ENCODE measurements around the gene CERT1. TPM values are rescaled to one million over a fixed set of nuclear protein-coding genes. Genes with fewer than 3 reads are reported as not detected.

CERT1 gene
- total RNA-seq, 4 donors from 2014 or later = 23.3 to 32.3 (median 30.6) TPM

DNA sequence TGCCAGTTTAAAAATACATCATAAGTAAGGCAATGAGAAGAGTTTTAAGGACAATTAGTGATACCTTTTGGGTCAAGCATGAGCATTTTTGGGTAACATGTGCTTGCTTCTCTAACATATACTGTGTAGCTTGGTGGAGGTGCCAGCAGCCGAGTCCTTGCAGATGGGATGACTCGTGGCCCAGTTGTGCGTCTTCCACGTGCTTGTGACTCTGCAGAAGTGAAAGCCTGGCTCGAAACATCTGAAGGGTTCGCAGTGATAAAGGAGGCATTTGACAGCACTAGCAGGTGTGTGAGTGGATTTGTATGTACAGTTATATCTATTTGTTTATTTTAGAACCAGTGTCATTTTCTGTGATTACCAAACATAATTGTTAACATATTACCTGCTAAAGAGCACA, 156.2 kb downstream of the CERT1 start:
- DNase-seq (ENCODE audit: low spot score in 2 of 2) = no peak
- no peak overlapping the region for H3K4me3 ChIP-seq (ENCODE audit: low read depth, poor library complexity, severe bottlenecking)
- TF ChIP-seq CTCF (IDR thresholded peaks at IDR 0.05) (no peak), POLR2A (IDR thresholded peaks at IDR 0.05) (no peak)
- intact Hi-C loops (cut with DNase I; ENCODE audit: low total_unique reads) = no loop called here
- 93 to 95% methylated on average over 6 of the region's 6 CpGs for WGBS, 2 donors

- intact Hi-C loops (cut with DNase I; ENCODE audit: low total_unique reads) = no loop called here
- TF ChIP-seq POLR2A (IDR thresholded peaks at IDR 0.05) (no peak), CTCF (IDR thresholded peaks at IDR 0.05) (no peak)
- no peak overlapping the region for H3K4me3 ChIP-seq (ENCODE audit: low read depth, poor library complexity, severe bottlenecking)
- WGBS, 2 donors = 91 to 92% methylated on average over 7 of the region's 7 CpGs
- no peak for DNase-seq (ENCODE audit: low spot score in 2 of 2)
Measured at GRCh38 chr5:75351139-75351926, 160.1 kb downstream of the CERT1 start.

- no peak overlapping the region for H3K4me3 ChIP-seq (ENCODE audit: low read depth, poor library complexity, severe bottlenecking)
- intact Hi-C loops (cut with DNase I; ENCODE audit: low total_unique reads) = no loop called here
- no peak for DNase-seq (ENCODE audit: low spot score in 2 of 2)
- WGBS, 2 donors = 92 to 93% methylated on average over 2 of the region's 2 CpGs
- no peak for TF ChIP-seq POLR2A (IDR thresholded peaks at IDR 0.05)
- TF ChIP-seq CTCF (IDR thresholded peaks at IDR 0.05) = no peak
Measured at GRCh38 chr5:75349663-75350062, 161.8 kb downstream of the CERT1 start.

DNA sequence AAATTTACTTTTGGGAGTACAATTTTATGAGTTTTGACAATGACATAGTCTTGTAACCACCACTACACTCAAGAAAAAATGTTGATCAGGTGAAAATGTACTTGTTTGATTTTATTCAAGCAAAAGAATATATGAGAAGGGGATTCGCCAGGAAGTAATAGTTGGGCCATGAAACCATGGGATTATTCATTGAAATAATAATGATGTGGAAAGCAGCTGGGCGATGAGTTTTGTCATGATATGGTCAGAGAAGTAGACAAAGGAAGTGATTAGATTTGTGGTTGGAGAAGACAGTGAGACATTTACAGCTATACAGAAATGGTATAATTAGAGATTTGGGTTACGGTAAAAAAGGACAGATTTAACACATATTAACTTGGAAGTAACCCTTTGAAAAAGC, 163.2 kb downstream of the CERT1 start:
- WGBS, 2 donors = 87 to 91% methylated on average over 3 of the region's 3 CpGs
- intact Hi-C loops (cut with DNase I; ENCODE audit: low total_unique reads) = no loop called here
- no peak for DNase-seq (ENCODE audit: low spot score in 2 of 2)

GRCh38 chr5:75342836-75343235, 168.6 kb downstream of the CERT1 start:
- H3K4me3 ChIP-seq (ENCODE audit: low read depth, poor library complexity, severe bottlenecking) = no peak overlapping the region
- TF ChIP-seq CTCF (IDR thresholded peaks at IDR 0.05) (no peak), POLR2A (IDR thresholded peaks at IDR 0.05) (no peak)
- 88 to 91% methylated on average over 4 of the region's 4 CpGs for WGBS, 2 donors
- no peak for DNase-seq (ENCODE audit: low spot score in 2 of 2)
- intact Hi-C loops (cut with DNase I; ENCODE audit: low total_unique reads) = no loop called here

More for the DNA sequence above, 163.2 kb downstream of the CERT1 start:
- no peak for TF ChIP-seq POLR2A (IDR thresholded peaks at IDR 0.05)
- no peak for TF ChIP-seq CTCF (IDR thresholded peaks at IDR 0.05)
- H3K4me3 ChIP-seq (ENCODE audit: low read depth, poor library complexity, severe bottlenecking) = no peak overlapping the region

DNA sequence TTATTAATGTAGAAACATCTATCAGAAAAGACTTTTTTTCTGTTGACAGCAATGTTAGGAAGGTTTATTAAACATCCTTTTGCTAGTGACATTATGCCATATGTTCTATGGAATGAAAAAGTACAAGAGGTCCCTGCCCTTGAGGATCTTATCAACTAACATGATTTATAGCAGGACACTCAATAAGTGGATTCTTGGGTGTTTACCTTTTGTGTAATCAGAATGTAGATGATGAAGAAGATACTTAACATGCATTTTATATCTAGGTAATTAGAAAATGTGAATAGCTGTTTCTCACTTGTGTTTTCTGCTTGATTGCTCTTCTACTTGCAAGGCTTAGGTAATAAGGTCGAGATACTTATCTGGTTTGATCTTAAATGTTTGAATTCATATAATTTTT, 169.5 kb downstream of the CERT1 start:
- DNase-seq (ENCODE audit: low spot score in 2 of 2) = no peak
- 49 to 69% methylated on average over 1 of the region's 1 CpG for WGBS, 2 donors
- no peak overlapping the region for H3K4me3 ChIP-seq (ENCODE audit: low read depth, poor library complexity, severe bottlenecking)
- TF ChIP-seq POLR2A (IDR thresholded peaks at IDR 0.05) (no peak), CTCF (IDR thresholded peaks at IDR 0.05) (no peak)
- intact Hi-C loops (cut with DNase I; ENCODE audit: low total_unique reads) = no loop called here
